Smooth muscle cell (in vitro differentiated cells): ENCODE data around the gene ZNF628. TPM values are rescaled to one million over a fixed set of nuclear protein-coding genes. Genes with fewer than 3 reads are reported as not detected.

Experiments used
- DNase-seq: peaks from one replicate; lab custom pipeline; 2025; ENCODE audit not compliant: unreplicated experiment; lab: John Stamatoyannopoulos, UW
- H2AFZ ChIP-seq: fragments of 200-600 bp; sonication (generic); 2 replicates; pipeline ENCODE4 v1.6.0; 2016; ENCODE audit warnings: antibody characterized with exemption, low read depth, mild to moderate bottlenecking
- H3F3A ChIP-seq: fragments of 200-600 bp; sonication (generic); 2 replicates; pipeline ENCODE4 v1.6.0; 2017; ENCODE audit warnings: antibody characterized with exemption, low read depth
- H3K27ac ChIP-seq: fragments of 200-600 bp; sonication (generic); 2 replicates; pipeline ENCODE4 v1.5.1; 2016; ENCODE audit warnings: low read depth, mild to moderate bottlenecking
- H3K27me3 ChIP-seq: fragments of 200-600 bp; sonication (generic); 2 replicates; pipeline ENCODE4 v1.6.1; 2016; ENCODE audit warnings: low read depth, mild to moderate bottlenecking
- H3K36me3 ChIP-seq: fragments of 200-600 bp; sonication (generic); 2 replicates; pipeline ENCODE4 v1.5.1; 2016; ENCODE audit warnings: low read depth
- H3K4me1 ChIP-seq: fragments of 200-600 bp; sonication (generic); 2 replicates; pipeline ENCODE4 v1.5.1; 2016; ENCODE audit warnings: low read depth
- H3K4me2 ChIP-seq: fragments of 200-600 bp; sonication (generic); 2 replicates; pipeline ENCODE4 v1.6.0; 2016; ENCODE audit warnings: mild to moderate bottlenecking
- H3K4me3 ChIP-seq: fragments of 200-600 bp; sonication (generic); 2 replicates; pipeline ENCODE4 v1.5.1; 2016; ENCODE audit warnings: mild to moderate bottlenecking
- H3K79me2 ChIP-seq: fragments of 200-600 bp; sonication (generic); 2 replicates; pipeline ENCODE4 v1.6.0; 2016; ENCODE audit warnings: low read depth, mild to moderate bottlenecking
- H3K9ac ChIP-seq: fragments of 200-600 bp; sonication (generic); 2 replicates; pipeline ENCODE4 v1.6.0; 2016; ENCODE audit warnings: low read depth
- H3K9me3 ChIP-seq: fragments of 200-600 bp; sonication (generic); replicated peaks from 2 replicates; pipeline ENCODE4 v1.5.1; 2016; ENCODE audit warnings: low read depth
- H4K20me1 ChIP-seq: fragments of 200-600 bp; sonication (generic); 2 replicates; pipeline ENCODE4 v1.6.0; 2016; ENCODE audit warnings: low read depth
- CTCF ChIP-seq: fragments of 200-600 bp; sonication (generic); IDR thresholded peaks from 2 replicates; pipeline ENCODE4 v1.5.1; 2017; ENCODE audit warnings: borderline replicate concordance, mild to moderate bottlenecking, antibody characterized with exemption; ENCODE audit not compliant: insufficient read depth, poor library complexity, severe bottlenecking
- WGBS: methylation state at CpG from one replicate; pipeline ENCODE4 v1.1.7; 2016; ENCODE audit warnings: low lambda C conversion rate; 5-methylcytosine and 5-hydroxymethylcytosine counted together
- polyA plus RNA-seq: library from polyadenylated mRNA; unstranded; fragments of >200 nt; fragmentation: Nextera tagmentation; extraction: Ambion mirVana; gene quantifications from 2 replicates; pipeline ENCODE4 v1.2.1, GENCODE V29; 2016
- total RNA-seq: library from RNA; depleted of rRNA; stranded (reverse); fragments of >200 nt; gene quantifications from 2 replicates; pipeline ENCODE4 v1.2.3, GENCODE V29; 2014

ZNF628 gene
- total and polyA plus RNA-seq, 2 experiments from 2014 or later: 1.3 to 2.6 TPM

- H3K79me2 ChIP-seq: no peaks in the 10 kb centered on the region
- H3K4me3 ChIP-seq: no peak overlapping the region
- 92% methylated on average over 31 of the region's 48 CpGs for WGBS
- no peaks in the 10 kb centered on the region for H3K4me1 ChIP-seq
- H2AFZ ChIP-seq: no peak overlapping the region
- DNase-seq: no peak
- TF ChIP-seq CTCF: no peak
- H3K4me2 ChIP-seq: no peak overlapping the region
- no peak overlapping the region for H3K9ac ChIP-seq
- H3K9me3 ChIP-seq: no peaks in the 10 kb centered on the region
- no peaks in the 10 kb centered on the region for H3F3A ChIP-seq
- no peaks in the 10 kb centered on the region for H3K36me3 ChIP-seq
- peaks cover 3% of the 10 kb centered on the region for H3K27me3 ChIP-seq
- H3K27ac ChIP-seq: no peak overlapping the region
- no peaks in the 10 kb centered on the region for H4K20me1 ChIP-seq
Observed at GRCh38 chr19:55433292-55433691, 43.1 kb upstream of the ZNF628 start.

GRCh38 chr19:55434356-55434919 is 42.0 kb upstream of the ZNF628 start:
- no peaks in the 10 kb centered on the region for H4K20me1 ChIP-seq
- WGBS: no CpG with 5 or more reads among the region's 4 CpGs
- no peak for DNase-seq
- no peak for TF ChIP-seq CTCF
- H3K4me3 ChIP-seq: no peak overlapping the region
- H3K9me3 ChIP-seq: no peaks in the 10 kb centered on the region
- no peak overlapping the region for H3K9ac ChIP-seq
- no peak overlapping the region for H3K27ac ChIP-seq
- H3K4me1 ChIP-seq: no peaks in the 10 kb centered on the region
- no peaks in the 10 kb centered on the region for H3F3A ChIP-seq
- H3K4me2 ChIP-seq: no peak overlapping the region
- peaks cover 15% of the 10 kb centered on the region for H3K27me3 ChIP-seq
- H3K36me3 ChIP-seq: no peaks in the 10 kb centered on the region
- no peaks in the 10 kb centered on the region for H3K79me2 ChIP-seq
- H2AFZ ChIP-seq: no peak overlapping the region

GRCh38 chr19:55435020-55435419 is 41.4 kb upstream of the ZNF628 start:
- WGBS: 100% methylated on average over 4 of the region's 4 CpGs
- Histone ChIP-seq H3K4me2 (no peak overlapping the region), H3K36me3 (no peaks in the 10 kb centered on the region), H3K27me3 (peaks cover 21% of the 10 kb centered on the region), H3K79me2 (no peaks in the 10 kb centered on the region), H3K9me3 (no peaks in the 10 kb centered on the region), H3K9ac (no peak overlapping the region), H4K20me1 (no peaks in the 10 kb centered on the region), H3K4me3 (no peak overlapping the region), H3K27ac (no peak overlapping the region), H2AFZ (no peak overlapping the region), H3F3A (no peaks in the 10 kb centered on the region), H3K4me1 (no peaks in the 10 kb centered on the region)
- TF ChIP-seq CTCF: no peak
- DNase-seq: no peak

- Histone ChIP-seq H2AFZ (no peak overlapping the region), H3K4me3 (no peak overlapping the region), H3K4me1 (no peaks in the 10 kb centered on the region), H4K20me1 (no peaks in the 10 kb centered on the region), H3K9ac (no peak overlapping the region), H3K27me3 (peaks cover 39% of the 10 kb centered on the region), H3F3A (no peaks in the 10 kb centered on the region), H3K36me3 (no peaks in the 10 kb centered on the region), H3K4me2 (no peak overlapping the region), H3K79me2 (no peaks in the 10 kb centered on the region), H3K9me3 (no peaks in the 10 kb centered on the region), H3K27ac (no peak overlapping the region)
- no peak for DNase-seq
- TF ChIP-seq CTCF: no peak
- 49% methylated on average over 8 of the region's 8 CpGs for WGBS
Observed at GRCh38 chr19:55436847-55437246, 39.6 kb upstream of the ZNF628 start.
